Psoas muscle (tissue), 8 donors: ENCODE data around the gene AKT1. TPM values are rescaled to one million over a fixed set of nuclear protein-coding genes. Genes with fewer than 3 reads are reported as not detected.

Source experiments
- ATAC-seq, 4 donors: fragments of 200-7000 bp; cut with Tn5 transposase; one replicate each; pipeline ENCODE4 v1.9.1; 2020; ENCODE audit warnings: moderate library complexity in 3 of 4, mild to moderate bottlenecking in 2 of 4
- DNase-seq, 2 donors: peaks; one replicate each; pipeline ENCODE4 v3.0.0-alpha.2; 2020
- H3K27ac ChIP-seq: fragments of 200-600 bp; one replicate; pipeline ENCODE4 v1.8.0; 2022
- H3K27me3 ChIP-seq, 3 donors: fragments of 200-600 bp in 1 of 3; one replicate each; pipeline versions ENCODE4 v1.6.1 to v1.8.0; 2013 to 2022; ENCODE audit warnings: low read length in 2 of 3, mild to moderate bottlenecking in 2 of 3, moderate library complexity in 1 of 3; ENCODE audit not compliant: insufficient read depth in 3 of 3
- H3K36me3 ChIP-seq, 2 donors: fragments of 200-600 bp in 1 of 2; one replicate each; pipeline versions ENCODE4 v1.6.1 to v1.8.0; 2013 to 2022; ENCODE audit warnings: low read depth in 1 of 2, mild to moderate bottlenecking in 1 of 2, moderate library complexity in 1 of 2; ENCODE audit not compliant: insufficient read depth in 1 of 2
- H3K4me1 ChIP-seq: fragments of 200-600 bp; one replicate; pipeline ENCODE4 v1.8.0; 2022
- H3K4me3 ChIP-seq: fragments of 200-600 bp; one replicate; pipeline ENCODE4 v1.8.0; 2022; ENCODE audit warnings: mild to moderate bottlenecking
- H3K9me3 ChIP-seq: fragments of 200-600 bp; one replicate; pipeline ENCODE4 v1.8.0; 2022
- CTCF ChIP-seq: fragments of 200-600 bp; IDR thresholded peaks from one replicate; pipeline ENCODE4 v1.8.0; 2022; ENCODE audit warnings: antibody characterized with exemption
- WGBS, 3 donors: extraction: QIAGEN DNeasy Blood & Tissue Kit; methylation state at CpG; one replicate each; pipeline versions ENCODE4 v1.1.6 to v1.1.7; 2013; 5-methylcytosine and 5-hydroxymethylcytosine counted together
- intact Hi-C, 2 donors: fragments of 100-400 bp; cut with DNase I; formaldehyde crosslinking; loops; one replicate each; pipeline versions ENCODE4 v1.11.0 to v1.14.2; 2022
- polyA plus RNA-seq, 3 donors: library from polyadenylated mRNA; stranded (reverse); fragments of 200-250 nt; gene quantifications; one replicate each; pipeline ENCODE4 v1.2.3, GENCODE V29; 2013
- total RNA-seq, 4 donors: library from RNA; stranded (reverse); fragmentation: NEBNext Ultra II Directional in 2 of 4; extraction: Animal tissue kit (Norgen Biotek cat#: 25700) in 2 of 4; gene quantifications; one replicate each; pipeline versions ENCODE4 v1.2.1 to v1.2.4, GENCODE V29; 2021 to 2023
- donor health status: healthy with polysubstance abuse.
- donor health status: DM: no; HTN: no; CAD: no; lungs with moderate emphysema.
- donor health status: Bipolar disorder and iron deficiency.
- donor health status: healthy.
- donor health status: DM: yes; HTN: yes; CAD: no.
- donor health status: DM: no; HTN: no; CAD: no.
- donor health status: DM: no; HTN: no; CAD: no.
- donor health status: DM: yes; HTN: yes; CAD: no.

The AKT1 gene
- total and polyA plus RNA-seq, 7 donors: 51.9 to 102 (median 62.0) TPM

- intact Hi-C loops: no loop called here
- peaks cover 7% of the 10 kb centered on the region for H3K4me1 ChIP-seq
- H3K27ac ChIP-seq: no peak overlapping the region
- ATAC-seq (no peak), DNase-seq (no peak)
- TF ChIP-seq CTCF: no peak
- H3K27me3 ChIP-seq: no peaks in the 10 kb centered on the region
- 75 to 84% (median 77%) methylated on average over 31 to 36 of the region's 36 CpGs for WGBS, 3 donors
- H3K4me3 ChIP-seq: no peak overlapping the region
- H3K9me3 ChIP-seq: no peaks in the 10 kb centered on the region
- H3K36me3 ChIP-seq: peaks cover 0 to 28% of the 10 kb centered on the region in 2 donors
Observed at GRCh38 chr14:104784846-104785707, 10.5 kb downstream of the AKT1 start.

GRCh38 chr14:104784218-104784568, 11.4 kb downstream of the AKT1 start:
- Histone ChIP-seq H3K36me3 (peaks cover 0 to 21% of the 10 kb centered on the region in 2 donors), H3K27me3 (no peaks in the 10 kb centered on the region), H3K4me3 (no peak overlapping the region), H3K4me1 (peaks cover 7% of the 10 kb centered on the region), H3K27ac (no peak overlapping the region), H3K9me3 (no peaks in the 10 kb centered on the region)
- no peak for TF ChIP-seq CTCF
- WGBS, 3 donors: 81 to 84% (median 81%) methylated on average over 7 to 9 of the region's 9 CpGs
- ATAC-seq (no peak), DNase-seq (no peak)
- intact Hi-C loops: no loop called here

GRCh38 chr14:104783484-104784217, 11.9 kb downstream of the AKT1 start:
- Histone ChIP-seq H3K27ac (no peak overlapping the region), H3K36me3 (peaks cover 0 to 20% of the 10 kb centered on the region in 2 donors), H3K27me3 (no peaks in the 10 kb centered on the region), H3K4me3 (no peak overlapping the region), H3K9me3 (no peaks in the 10 kb centered on the region), H3K4me1 (peaks cover 7% of the 10 kb centered on the region)
- ATAC-seq (no peak), DNase-seq (no peak)
- TF ChIP-seq CTCF: no peak
- WGBS, 3 donors: 84 to 89% (median 88%) methylated on average over 15 to 16 of the region's 16 CpGs
- intact Hi-C loops: no loop called here

GRCh38 chr14:104782808-104783139, 12.8 kb downstream of the AKT1 start:
- no peak for TF ChIP-seq CTCF
- no peak for DNase-seq
- intact Hi-C loops: no loop called here
- no peaks in the 10 kb centered on the region for H3K27me3 ChIP-seq
- H3K36me3 ChIP-seq: peaks cover 0 to 13% of the 10 kb centered on the region in 2 donors
- no peak for ATAC-seq
- H3K4me3 ChIP-seq: no peak overlapping the region
- H3K9me3 ChIP-seq: no peaks in the 10 kb centered on the region
- no peak overlapping the region for H3K27ac ChIP-seq
- WGBS, 3 donors: 80 to 82% (median 81%) methylated on average over 12 to 13 of the region's 13 CpGs
- peaks cover 7% of the 10 kb centered on the region for H3K4me1 ChIP-seq
